H9 (cell line): ENCODE results near the gene SPATA20. TPM values are rescaled to one million over a fixed set of nuclear protein-coding genes. Genes with fewer than 3 reads are reported as not detected.
A peak's percentile ranks its signal among the peaks of the same experiment; 100 is the strongest.

Experiments used
- DNase-seq: peaks from one replicate; pipeline ENCODE4 v3.0.0-alpha.2; 2017
- H2AFZ ChIP-seq: one replicate; pipeline ENCODE4 v1.6.1; 2013; ENCODE audit warnings: mild to moderate bottlenecking, low read length, control low read depth, moderate library complexity
- H2AK5ac ChIP-seq: 2 replicates; pipeline ENCODE4 v1.6.1; 2013; ENCODE audit warnings: low read length, control low read depth, mixed read lengths; ENCODE audit not compliant: insufficient read length
- H2BK120ac ChIP-seq: one replicate; pipeline ENCODE4 v1.6.1; 2013; ENCODE audit warnings: low read depth, mild to moderate bottlenecking, low read length, control low read depth, inconsistent platforms; ENCODE audit not compliant: poor library complexity, severe bottlenecking
- H2BK12ac ChIP-seq: 2 replicates; pipeline ENCODE4 v1.6.1; 2013; ENCODE audit warnings: low read length, control low read depth, mixed read lengths, low read depth; ENCODE audit not compliant: insufficient read length
- H2BK15ac ChIP-seq: 2 replicates; pipeline ENCODE4 v1.6.1; 2013; ENCODE audit warnings: low read depth, low read length, control low read depth
- H2BK20ac ChIP-seq: one replicate; pipeline ENCODE4 v1.6.1; 2013; ENCODE audit warnings: low read depth, mild to moderate bottlenecking, low read length, control low read depth, inconsistent platforms; ENCODE audit not compliant: poor library complexity, severe bottlenecking
- H2BK5ac ChIP-seq: 2 replicates; pipeline ENCODE4 v1.6.1; 2013; ENCODE audit warnings: low read length, control low read depth, mixed read lengths; ENCODE audit not compliant: insufficient read length
- H3K14ac ChIP-seq: 2 replicates; pipeline ENCODE4 v1.6.1; 2013; ENCODE audit warnings: low read length, control low read depth; ENCODE audit not compliant: insufficient read depth
- H3K18ac ChIP-seq: 2 replicates; pipeline ENCODE4 v1.6.1; 2013; ENCODE audit warnings: low read depth, mild to moderate bottlenecking, mixed read lengths, low read length, control low read depth; ENCODE audit not compliant: insufficient read length
- H3K23ac ChIP-seq: 2 replicates; pipeline ENCODE4 v1.6.1; 2013; ENCODE audit warnings: low read length, control low read depth, mixed read lengths, low read depth; ENCODE audit not compliant: insufficient read length
- H3K23me2 ChIP-seq: 2 replicates; pipeline ENCODE4 v1.6.1; 2013; ENCODE audit warnings: low read depth, mild to moderate bottlenecking, mixed read lengths, low read length, control low read depth; ENCODE audit not compliant: insufficient read length, poor library complexity, severe bottlenecking
- H3K27ac ChIP-seq: 2 replicates; pipeline ENCODE4 v1.5.1; 2013; ENCODE audit warnings: low read length, control low read depth, mixed read lengths, low read depth; ENCODE audit not compliant: insufficient read length
- H3K27me3 ChIP-seq: 2 replicates; pipeline ENCODE4 v1.6.1; 2013; ENCODE audit warnings: low read length, control low read depth, inconsistent platforms; ENCODE audit not compliant: insufficient read depth
- H3K4ac ChIP-seq: 2 replicates; pipeline ENCODE4 v1.6.1; 2013; ENCODE audit warnings: low read depth, mild to moderate bottlenecking, control low read depth, inconsistent platforms, low read length, moderate library complexity
- H3K4me1 ChIP-seq: 2 replicates; pipeline ENCODE4 v1.6.1; 2013; ENCODE audit warnings: low read length, control low read depth, inconsistent platforms; ENCODE audit not compliant: insufficient read depth
- H3K4me2 ChIP-seq: 2 replicates; pipeline ENCODE4 v1.6.1; 2013; ENCODE audit warnings: low read length, control low read depth, mixed read lengths; ENCODE audit not compliant: insufficient read length, insufficient read depth
- H3K56ac ChIP-seq: 2 replicates; pipeline ENCODE4 v1.6.1; 2013; ENCODE audit warnings: low read depth, mild to moderate bottlenecking, mixed read lengths, low read length, control low read depth; ENCODE audit not compliant: insufficient read length
- H3K79me1 ChIP-seq: 2 replicates; pipeline ENCODE4 v1.6.1; 2013; ENCODE audit warnings: low read depth, mild to moderate bottlenecking, moderate library complexity, low read length, control low read depth, inconsistent platforms; ENCODE audit not compliant: insufficient read depth, poor library complexity, severe bottlenecking
- H3K79me2 ChIP-seq: 2 replicates; pipeline ENCODE4 v1.6.1; 2013; ENCODE audit warnings: low read length, control low read depth, inconsistent platforms; ENCODE audit not compliant: insufficient read depth
- H3K9ac ChIP-seq: 2 replicates; pipeline ENCODE4 v1.6.1; 2013; ENCODE audit warnings: low read length, control low read depth, mixed read lengths; ENCODE audit not compliant: insufficient read length; ENCODE audit errors: extremely low read depth
- H3K9me3 ChIP-seq: one replicate; pipeline ENCODE4 v1.6.1; 2013; ENCODE audit warnings: low read depth, low read length, inconsistent platforms; ENCODE audit not compliant: control insufficient read depth
- H3T11ph ChIP-seq: one replicate; pipeline ENCODE4 v1.6.1; 2013; ENCODE audit warnings: mild to moderate bottlenecking, low read length, control low read depth, inconsistent platforms
- H4K20me1 ChIP-seq: one replicate; pipeline ENCODE4 v1.6.1; 2013; ENCODE audit not compliant: control insufficient read depth, insufficient read length, insufficient read depth
- H4K5ac ChIP-seq: 2 replicates; pipeline ENCODE4 v1.6.1; 2013; ENCODE audit warnings: low read depth, mild to moderate bottlenecking, mixed read lengths, low read length, control low read depth; ENCODE audit not compliant: insufficient read length
- H4K8ac ChIP-seq: replicated peaks from 2 replicates; pipeline ENCODE4 v1.6.1; 2013; ENCODE audit warnings: low read length, control low read depth, mixed read lengths, low read depth; ENCODE audit not compliant: insufficient read length
- H4K91ac ChIP-seq: 2 replicates; pipeline ENCODE4 v1.6.1; 2013; ENCODE audit warnings: low read depth, mild to moderate bottlenecking, moderate library complexity, mixed read lengths, low read length, control low read depth; ENCODE audit not compliant: insufficient read length
- H3K27ac Mint-ChIP-seq, 3 experiments: 2 replicates in 2 of 3; 3 replicates in 1 of 3; pipeline ENCODE4 v1.8.0; 2020 to 2021; ENCODE audit warnings: mixed read lengths in 3 of 3, mild to moderate bottlenecking in 1 of 3, moderate library complexity in 1 of 3
- H3K27me3 Mint-ChIP-seq: 2 replicates; pipeline ENCODE4 v1.8.0; 2021; ENCODE audit warnings: low read depth, mild to moderate bottlenecking, moderate library complexity, mixed read lengths
- H3K36me3 Mint-ChIP-seq, 3 experiments: 2 replicates in 2 of 3; 3 replicates in 1 of 3; pipeline ENCODE4 v1.8.0; 2020 to 2021; ENCODE audit warnings: low read depth in 3 of 3, mixed read lengths in 3 of 3; ENCODE audit not compliant: insufficient read depth in 1 of 3
- H3K4me1 Mint-ChIP-seq, 2 experiments: 2 replicates each; pipeline ENCODE4 v1.8.0; 2020; ENCODE audit warnings: mixed read lengths in 2 of 2
- H3K4me3 Mint-ChIP-seq, 2 experiments: 2 replicates in 1 of 2; 3 replicates in 1 of 2; pipeline ENCODE4 v1.8.0; 2020 to 2021; ENCODE audit warnings: mild to moderate bottlenecking in 2 of 2, mixed read lengths in 2 of 2, moderate library complexity in 1 of 2
- H3K9me3 Mint-ChIP-seq, 2 experiments: 2 replicates in 1 of 2; 3 replicates in 1 of 2; pipeline ENCODE4 v1.8.0; 2020; ENCODE audit warnings: mild to moderate bottlenecking in 2 of 2, mixed read lengths in 2 of 2, moderate library complexity in 1 of 2
- WGBS: extraction: QIAGEN DNeasy Blood & Tissue Kit; methylation state at CpG from one replicate; pipeline ENCODE4 v1.1.7; 2013; ENCODE audit warnings: missing lambda C conversion rate, low lambda C conversion rate, mixed read lengths; ENCODE audit not compliant: insufficient read length; ENCODE audit errors: extremely low coverage; 5-methylcytosine and 5-hydroxymethylcytosine counted together
- total RNA-seq: library from RNA; stranded (reverse); gene quantifications from 2 replicates; pipeline ENCODE4 v1.2.1, GENCODE V29; 2021
- TF ChIP-seq, protein P1 (sequence below): fragments of 200-600 bp; sonication (generic); conservative IDR thresholded peaks from 3 replicates; pipeline ENCODE4 v1.8.0; 2021; ENCODE audit warnings: antibody characterized with exemption, mild to moderate bottlenecking

The SPATA20 gene
- total RNA-seq, 1 experiment from 2014 or later = 23.9 TPM

- no peaks in the 10 kb centered on the region for H3K79me1 ChIP-seq
- H3K4me2 ChIP-seq = peak overlapping the region; percentile 37
- no peaks in the 10 kb centered on the region for H3K79me2 ChIP-seq
- no peak overlapping the region for H4K91ac ChIP-seq
- TF ChIP-seq, protein P1, sequence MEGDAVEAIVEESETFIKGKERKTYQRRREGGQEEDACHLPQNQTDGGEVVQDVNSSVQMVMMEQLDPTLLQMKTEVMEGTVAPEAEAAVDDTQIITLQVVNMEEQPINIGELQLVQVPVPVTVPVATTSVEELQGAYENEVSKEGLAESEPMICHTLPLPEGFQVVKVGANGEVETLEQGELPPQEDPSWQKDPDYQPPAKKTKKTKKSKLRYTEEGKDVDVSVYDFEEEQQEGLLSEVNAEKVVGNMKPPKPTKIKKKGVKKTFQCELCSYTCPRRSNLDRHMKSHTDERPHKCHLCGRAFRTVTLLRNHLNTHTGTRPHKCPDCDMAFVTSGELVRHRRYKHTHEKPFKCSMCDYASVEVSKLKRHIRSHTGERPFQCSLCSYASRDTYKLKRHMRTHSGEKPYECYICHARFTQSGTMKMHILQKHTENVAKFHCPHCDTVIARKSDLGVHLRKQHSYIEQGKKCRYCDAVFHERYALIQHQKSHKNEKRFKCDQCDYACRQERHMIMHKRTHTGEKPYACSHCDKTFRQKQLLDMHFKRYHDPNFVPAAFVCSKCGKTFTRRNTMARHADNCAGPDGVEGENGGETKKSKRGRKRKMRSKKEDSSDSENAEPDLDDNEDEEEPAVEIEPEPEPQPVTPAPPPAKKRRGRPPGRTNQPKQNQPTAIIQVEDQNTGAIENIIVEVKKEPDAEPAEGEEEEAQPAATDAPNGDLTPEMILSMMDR = no peak
- H3K56ac ChIP-seq = no peak overlapping the region
- no peak overlapping the region for H2BK5ac ChIP-seq
- no peak overlapping the region for H3K23ac ChIP-seq
- Mint-ChIP-seq H3K9me3 (no peaks in the 10 kb centered on the region), H3K27ac (no peak overlapping the region; a peak in 1 of 7 replicates), H3K4me3 (peak overlapping the region in 1 of 2 experiments; percentile 69; a peak in 3 of 5 replicates), H3K36me3 (no peaks in the 10 kb centered on the region; a peak in 1 of 7 replicates), H3K4me1 (peaks cover 28 to 57% of the 10 kb centered on the region in 2 experiments), H3K27me3 (peaks cover 77% of the 10 kb centered on the region)
- no peak overlapping the region for H2BK12ac ChIP-seq
- peaks cover 40% of the 10 kb centered on the region for H3K27me3 ChIP-seq
- no peak for DNase-seq
- no peak overlapping the region for H2BK15ac ChIP-seq
- no peak overlapping the region for H3K9ac ChIP-seq
- H2AK5ac ChIP-seq = no peak overlapping the region
- H3T11ph ChIP-seq = no peak overlapping the region
- WGBS = no CpG with 5 or more reads among the region's 19 CpGs
- H3K4me1 ChIP-seq = peaks cover 2% of the 10 kb centered on the region; the same call in 1 of the 2 replicates
- no peaks in the 10 kb centered on the region for H3K9me3 ChIP-seq
- no peaks in the 10 kb centered on the region for H4K20me1 ChIP-seq
- H4K8ac ChIP-seq = no peak overlapping the region
- no peak overlapping the region for H3K27ac ChIP-seq
- H3K14ac ChIP-seq = no peak overlapping the region
- H4K5ac ChIP-seq = no peak overlapping the region
- H2BK120ac ChIP-seq = no peak overlapping the region
- H3K18ac ChIP-seq = no peak overlapping the region
- no peak overlapping the region for H3K4ac ChIP-seq
- H2AFZ ChIP-seq = no peak overlapping the region
- H3K23me2 ChIP-seq = peaks cover 17% of the 10 kb centered on the region
- H2BK20ac ChIP-seq = no peak overlapping the region
These were observed 17.9 kb downstream of the SPATA20 start for GRCh38 chr17:50564916-50565315.
